Bronchial epithelial cell (primary cell): ENCODE measurements around the gene SUPT3H. TPM values are rescaled to one million over a fixed set of nuclear protein-coding genes. Genes with fewer than 3 reads are reported as not detected.
"Not testable (repeated sequence)": the region's sequence is repeated elsewhere in the genome, so short reads cannot be mapped to it uniquely, and the experiment has no call there.

Source experiments
- DNase-seq: peaks from one replicate; pipeline ENCODE4 v3.0.0-alpha.2; 2010; ENCODE audit warnings: low read depth
- FAIRE-seq: peaks from 2 replicates; lab custom pipeline; 2011; peaks lifted over from hg19 to GRCh38; lab: Jason Lieb, UNC
- H3K27me3 ChIP-seq: 2 replicates; pipeline ENCODE4 v1.5.1; 2011; ENCODE audit warnings: low read length; ENCODE audit not compliant: control insufficient read depth, insufficient read depth
- H3K36me3 ChIP-seq: 2 replicates; pipeline ENCODE4 v1.5.1; 2011; ENCODE audit warnings: low read length; ENCODE audit not compliant: control insufficient read depth, insufficient read depth
- H3K4me3 ChIP-seq: 2 replicates; pipeline ENCODE4 v1.5.1; 2011; ENCODE audit warnings: mild to moderate bottlenecking, low read depth, low read length, control low read depth
- CTCF ChIP-seq: IDR thresholded peaks from 2 replicates; pipeline ENCODE4 v1.5.1; 2011; ENCODE audit warnings: mild to moderate bottlenecking, moderate library complexity, low read length, control low read depth, inconsistent platforms; ENCODE audit not compliant: insufficient read depth, severe bottlenecking
- total RNA-seq: library from RNA; depleted of rRNA; stranded (reverse); fragments of >200 nt; gene quantifications from 2 replicates; pipeline ENCODE4 v1.2.1, GENCODE V29; 2014

SUPT3H gene
- total RNA-seq, 1 donor from 2014 or later = 12.9 TPM

GRCh38 chr6:45278367-45278766 lies 99.4 kb downstream of the SUPT3H start:
- no peak for TF ChIP-seq CTCF
- FAIRE-seq (no peak), DNase-seq (no peak)
- no peaks in the 10 kb centered on the region for H3K27me3 ChIP-seq
- no peaks in the 10 kb centered on the region for H3K36me3 ChIP-seq
- no peak overlapping the region for H3K4me3 ChIP-seq

GRCh38 chr6:45277741-45278140 lies 100.0 kb downstream of the SUPT3H start:
- H3K27me3 ChIP-seq, FAIRE-seq, DNase-seq, H3K4me3 ChIP-seq, H3K36me3 ChIP-seq: not testable (repeated sequence)

DNA sequence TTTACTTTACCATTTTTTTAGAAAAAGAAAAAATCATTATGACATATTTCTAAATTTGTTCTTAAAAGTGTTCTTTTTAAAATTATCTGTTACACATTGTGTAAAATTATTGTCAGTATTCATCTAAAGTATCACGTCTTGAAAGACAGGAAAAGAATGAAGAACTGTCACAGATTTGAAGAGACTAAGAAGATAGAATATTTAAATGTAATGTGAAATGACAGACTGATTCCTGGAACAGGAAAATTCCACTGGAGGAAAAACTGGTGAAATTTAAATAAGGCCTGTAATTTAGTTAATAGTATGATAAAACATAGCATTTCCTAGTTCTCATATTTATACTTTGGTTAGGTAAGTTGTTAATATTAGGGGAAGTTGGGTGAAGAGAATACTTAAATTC lies 102.4 kb downstream of the SUPT3H start:
- TF ChIP-seq CTCF = no peak
- DNase-seq (no peak), FAIRE-seq (no peak)
- Histone ChIP-seq H3K27me3 (no peaks in the 10 kb centered on the region), H3K36me3 (no peaks in the 10 kb centered on the region), H3K4me3 (no peak overlapping the region)

GRCh38 chr6:45272626-45273025 lies 105.1 kb downstream of the SUPT3H start:
- H3K27me3 ChIP-seq = no peaks in the 10 kb centered on the region
- DNase-seq (no peak), FAIRE-seq (no peak)
- no peak for TF ChIP-seq CTCF
- H3K4me3 ChIP-seq = no peak overlapping the region
- no peaks in the 10 kb centered on the region for H3K36me3 ChIP-seq

- peak; percentile 36 for DNase-seq
Measured at GRCh38 chr6:45265246-45265645, 112.5 kb downstream of the SUPT3H start.

DNA sequence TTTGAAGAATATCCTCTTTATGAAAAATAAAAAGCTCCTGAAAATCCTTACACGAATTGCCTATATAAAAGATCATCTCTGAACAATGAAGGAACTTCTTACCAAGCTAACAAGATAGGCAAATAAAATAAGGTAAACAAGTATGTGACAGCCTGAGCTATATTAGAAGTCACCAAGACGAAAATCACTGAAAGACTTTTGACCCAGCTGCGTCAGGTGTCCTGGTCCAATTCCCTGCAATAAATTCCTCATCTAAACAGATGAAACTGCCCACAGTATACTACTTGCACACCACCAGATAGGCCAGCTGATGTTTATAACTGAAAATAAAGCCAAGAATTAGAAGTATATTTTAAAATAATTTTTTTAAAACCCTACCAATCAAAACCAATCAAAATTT lies 117.0 kb downstream of the SUPT3H start:
- TF ChIP-seq CTCF = no peak
- no peak for FAIRE-seq

More at GRCh38 chr6:45265246-45265645, 112.5 kb downstream of the SUPT3H start:
- H3K27me3 ChIP-seq = no peaks in the 10 kb centered on the region
- H3K4me3 ChIP-seq = no peak overlapping the region
- no peak for TF ChIP-seq CTCF
- no peak for FAIRE-seq
- H3K36me3 ChIP-seq = no peaks in the 10 kb centered on the region

More for the DNA sequence above, 117.0 kb downstream of the SUPT3H start:
- Histone ChIP-seq H3K27me3 (no peaks in the 10 kb centered on the region), H3K4me3 (no peak overlapping the region), H3K36me3 (no peaks in the 10 kb centered on the region)
- DNase-seq = no peak
